Stimulated activated CD4-positive, alpha-beta T cell treated with anti-CD3 and anti-CD28 coated beads, TNF-alpha, amount 100 ng/mL, for 24 hours (primary cell): ENCODE results near the gene PGM5.
"Not testable (repeated sequence)": the region's sequence is repeated elsewhere in the genome, so short reads cannot be mapped to it uniquely, and the experiment has no call there.

Source experiments
- DNase-seq, 3 experiments: peaks; one replicate each; pipeline ENCODE4 v3.0.0-alpha.2; 2020; ENCODE audit warnings: low read depth in 3 of 3

Gene PGM5

GRCh38 chr9:68377723-68378122, 21.3 kb downstream of the PGM5 start:
- DNase-seq, result not testable (repeated sequence)

- not testable (repeated sequence) for DNase-seq
These were observed 27.5 kb downstream of the PGM5 start for GRCh38 chr9:68383894-68384293.

- DNase-seq, result not testable (repeated sequence)
These were observed 33.1 kb downstream of the PGM5 start for GRCh38 chr9:68389558-68389957.

GRCh38 chr9:68390737-68391136, 34.3 kb downstream of the PGM5 start:
- not testable (repeated sequence) for DNase-seq

- not testable (repeated sequence) for DNase-seq
These were observed 40.1 kb downstream of the PGM5 start for GRCh38 chr9:68396411-68397094.

- not testable (repeated sequence) for DNase-seq
These were observed 40.6 kb downstream of the PGM5 start for GRCh38 chr9:68397095-68397423.

GRCh38 chr9:68397796-68398195, 41.4 kb downstream of the PGM5 start:
- not testable (repeated sequence) for DNase-seq

- DNase-seq, result not testable (repeated sequence)
These were observed 41.9 kb downstream of the PGM5 start for GRCh38 chr9:68398324-68398723.

- not testable (repeated sequence) for DNase-seq
These were observed 48.2 kb downstream of the PGM5 start for GRCh38 chr9:68404421-68405185.

- DNase-seq, result not testable (repeated sequence)
These were observed 55.5 kb downstream of the PGM5 start for GRCh38 chr9:68411865-68412264.

- not testable (repeated sequence) for DNase-seq
These were observed 56.3 kb downstream of the PGM5 start for GRCh38 chr9:68412754-68413153.

- not testable (repeated sequence) for DNase-seq
These were observed 58.7 kb downstream of the PGM5 start for GRCh38 chr9:68415065-68415464.

- DNase-seq, result no peak
These were observed 60.6 kb downstream of the PGM5 start for GRCh38 chr9:68416936-68417564.

GRCh38 chr9:68417762-68418161, 61.4 kb downstream of the PGM5 start:
- no peak for DNase-seq

- no peak for DNase-seq
These were observed 61.9 kb downstream of the PGM5 start for GRCh38 chr9:68418259-68418845.

GRCh38 chr9:68419901-68420300, 63.5 kb downstream of the PGM5 start:
- DNase-seq, result no peak

GRCh38 chr9:68426755-68427154, 70.3 kb downstream of the PGM5 start:
- no peak for DNase-seq

GRCh38 chr9:68427216-68427977, 71.0 kb downstream of the PGM5 start:
- DNase-seq, result no peak

- no peak for DNase-seq
These were observed 72.1 kb downstream of the PGM5 start for GRCh38 chr9:68428481-68428880.

- DNase-seq, result no peak
These were observed 73.2 kb downstream of the PGM5 start for GRCh38 chr9:68429631-68430030.

- DNase-seq, result no peak
These were observed 74.9 kb downstream of the PGM5 start for GRCh38 chr9:68431307-68431706.
